ENCODE data around the gene SSU72.
"Not testable (repeated sequence)": the region's sequence is repeated elsewhere in the genome, so short reads cannot be mapped to it uniquely, and the experiment has no call there.

SSU72 gene

GRCh38 chr1:1596493-1597274 is 22.0 kb upstream of the SSU72 start:
- no peak overlapping the region for H3K9ac ChIP-seq (ENCODE audit: low read depth, low read length)
- H4K20me1 ChIP-seq (ENCODE audit: insufficient read depth, low read length) = no peaks in the 10 kb centered on the region
- no peak overlapping the region for H3K4me2 ChIP-seq (ENCODE audit: insufficient read depth, low read length)
- no peaks in the 10 kb centered on the region for H3K4me1 ChIP-seq (ENCODE audit: insufficient read depth, low read length)
- H3K9me3 ChIP-seq (ENCODE audit: insufficient read depth, low read length, severe bottlenecking) = no peaks in the 10 kb centered on the region
- no peak; the same call in 2 of the 3 replicates for ATAC-seq (ENCODE audit: insufficient read depth, low read depth)
- no peaks in the 10 kb centered on the region for H3K27me3 ChIP-seq (ENCODE audit: insufficient read depth, low read length, poor library complexity)
- no peak for DNase-seq
- no peak overlapping the region for H2AFZ ChIP-seq (ENCODE audit: low read depth, low read length)
- H3K79me2 ChIP-seq (ENCODE audit: insufficient read depth, low read length) = no peaks in the 10 kb centered on the region
- H3K27ac ChIP-seq (ENCODE audit: low read length) = no peak overlapping the region
- no peaks in the 10 kb centered on the region for H3K36me3 ChIP-seq (ENCODE audit: insufficient read depth, low read length)
- no peak overlapping the region for H3K4me3 ChIP-seq (ENCODE audit: low read depth in 1 of 2, low read length in 2 of 2)
- no peak for TF ChIP-seq EZH2 (IDR thresholded peaks at IDR 0.05; ENCODE audit: borderline replicate concordance, low read depth, low read length, severe bottlenecking)
- TF ChIP-seq, protein P1, sequence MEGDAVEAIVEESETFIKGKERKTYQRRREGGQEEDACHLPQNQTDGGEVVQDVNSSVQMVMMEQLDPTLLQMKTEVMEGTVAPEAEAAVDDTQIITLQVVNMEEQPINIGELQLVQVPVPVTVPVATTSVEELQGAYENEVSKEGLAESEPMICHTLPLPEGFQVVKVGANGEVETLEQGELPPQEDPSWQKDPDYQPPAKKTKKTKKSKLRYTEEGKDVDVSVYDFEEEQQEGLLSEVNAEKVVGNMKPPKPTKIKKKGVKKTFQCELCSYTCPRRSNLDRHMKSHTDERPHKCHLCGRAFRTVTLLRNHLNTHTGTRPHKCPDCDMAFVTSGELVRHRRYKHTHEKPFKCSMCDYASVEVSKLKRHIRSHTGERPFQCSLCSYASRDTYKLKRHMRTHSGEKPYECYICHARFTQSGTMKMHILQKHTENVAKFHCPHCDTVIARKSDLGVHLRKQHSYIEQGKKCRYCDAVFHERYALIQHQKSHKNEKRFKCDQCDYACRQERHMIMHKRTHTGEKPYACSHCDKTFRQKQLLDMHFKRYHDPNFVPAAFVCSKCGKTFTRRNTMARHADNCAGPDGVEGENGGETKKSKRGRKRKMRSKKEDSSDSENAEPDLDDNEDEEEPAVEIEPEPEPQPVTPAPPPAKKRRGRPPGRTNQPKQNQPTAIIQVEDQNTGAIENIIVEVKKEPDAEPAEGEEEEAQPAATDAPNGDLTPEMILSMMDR (IDR thresholded peaks at IDR 0.05; ENCODE audit: borderline replicate concordance, extremely low read depth, low read length, poor library complexity, severe bottlenecking) = no peak

DNA sequence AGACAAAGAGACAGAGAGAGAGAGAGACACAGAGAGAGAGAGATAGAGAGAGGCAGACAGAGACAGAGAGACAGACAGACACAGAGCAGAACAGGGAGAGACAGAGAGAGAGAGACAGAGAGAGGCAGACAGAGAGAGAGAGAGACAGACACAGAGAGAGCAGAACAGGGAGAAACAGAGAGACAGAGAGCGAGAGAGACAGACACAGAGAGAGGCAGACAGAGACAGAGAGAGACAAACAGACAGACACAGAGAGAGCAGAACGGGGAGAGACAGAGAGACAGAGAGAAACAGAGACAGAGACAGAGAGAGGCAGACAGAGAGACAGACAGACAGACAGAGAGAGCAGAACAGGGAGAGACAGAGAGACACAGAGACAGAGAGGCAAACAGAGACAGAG is 20.7 kb upstream of the SSU72 start:
- not testable (repeated sequence) for DNase-seq; H3K9me3 ChIP-seq (ENCODE audit: insufficient read depth, low read length, severe bottlenecking); H4K20me1 ChIP-seq (ENCODE audit: insufficient read depth, low read length); H3K4me1 ChIP-seq (ENCODE audit: insufficient read depth, low read length); H3K27ac ChIP-seq (ENCODE audit: low read length); H3K27me3 ChIP-seq (ENCODE audit: insufficient read depth, low read length, poor library complexity); H2AFZ ChIP-seq (ENCODE audit: low read depth, low read length); H3K9ac ChIP-seq (ENCODE audit: low read depth, low read length); H3K4me3 ChIP-seq (ENCODE audit: low read depth in 1 of 2, low read length in 2 of 2); H3K36me3 ChIP-seq (ENCODE audit: insufficient read depth, low read length); H3K4me2 ChIP-seq (ENCODE audit: insufficient read depth, low read length); ATAC-seq (ENCODE audit: insufficient read depth, low read depth); H3K79me2 ChIP-seq (ENCODE audit: insufficient read depth, low read length)

GRCh38 chr1:1594602-1595260 is 20.1 kb upstream of the SSU72 start:
- Histone ChIP-seq H3K27ac (ENCODE audit: low read length) (no peak overlapping the region), H3K36me3 (ENCODE audit: insufficient read depth, low read length) (no peaks in the 10 kb centered on the region), H3K4me3 (ENCODE audit: low read depth in 1 of 2, low read length in 2 of 2) (no peak overlapping the region), H3K27me3 (ENCODE audit: insufficient read depth, low read length, poor library complexity) (no peaks in the 10 kb centered on the region), H4K20me1 (ENCODE audit: insufficient read depth, low read length) (no peaks in the 10 kb centered on the region), H3K9ac (ENCODE audit: low read depth, low read length) (no peak overlapping the region), H2AFZ (ENCODE audit: low read depth, low read length) (no peak overlapping the region), H3K4me1 (ENCODE audit: insufficient read depth, low read length) (no peaks in the 10 kb centered on the region), H3K4me2 (ENCODE audit: insufficient read depth, low read length) (no peak overlapping the region), H3K79me2 (ENCODE audit: insufficient read depth, low read length) (no peaks in the 10 kb centered on the region), H3K9me3 (ENCODE audit: insufficient read depth, low read length, severe bottlenecking) (no peaks in the 10 kb centered on the region)
- ATAC-seq (ENCODE audit: insufficient read depth, low read depth) (peak; percentile 56; the same call in 2 of the 3 replicates), DNase-seq (no peak)
- no peak for TF ChIP-seq EZH2 (IDR thresholded peaks at IDR 0.05; ENCODE audit: borderline replicate concordance, low read depth, low read length, severe bottlenecking)
- TF ChIP-seq, protein P1 (IDR thresholded peaks at IDR 0.05; ENCODE audit: borderline replicate concordance, extremely low read depth, low read length, poor library complexity, severe bottlenecking) = no peak

- H2AFZ ChIP-seq (ENCODE audit: low read depth, low read length) = no peak overlapping the region
These were observed 19.4 kb upstream of the SSU72 start for GRCh38 chr1:1593834-1594601.

More at GRCh38 chr1:1593834-1594601, 19.4 kb upstream of the SSU72 start:
- TF ChIP-seq, protein P1 (IDR thresholded peaks at IDR 0.05; ENCODE audit: borderline replicate concordance, extremely low read depth, low read length, poor library complexity, severe bottlenecking) = no peak
- TF ChIP-seq EZH2 (IDR thresholded peaks at IDR 0.05; ENCODE audit: borderline replicate concordance, low read depth, low read length, severe bottlenecking) = no peak
- no peaks in the 10 kb centered on the region for H4K20me1 ChIP-seq (ENCODE audit: insufficient read depth, low read length)
- no peaks in the 10 kb centered on the region for H3K27me3 ChIP-seq (ENCODE audit: insufficient read depth, low read length, poor library complexity)
- H3K9ac ChIP-seq (ENCODE audit: low read depth, low read length) = no peak overlapping the region
- H3K36me3 ChIP-seq (ENCODE audit: insufficient read depth, low read length) = no peaks in the 10 kb centered on the region
- no peak overlapping the region for H3K27ac ChIP-seq (ENCODE audit: low read length)
- no peaks in the 10 kb centered on the region for H3K4me1 ChIP-seq (ENCODE audit: insufficient read depth, low read length)
- H3K4me2 ChIP-seq (ENCODE audit: insufficient read depth, low read length) = no peak overlapping the region
- ATAC-seq (ENCODE audit: insufficient read depth, low read depth) = no peak
- DNase-seq = no peak
- H3K4me3 ChIP-seq (ENCODE audit: low read depth in 1 of 2, low read length in 2 of 2) = no peak overlapping the region
- H3K9me3 ChIP-seq (ENCODE audit: insufficient read depth, low read length, severe bottlenecking) = no peaks in the 10 kb centered on the region
- no peaks in the 10 kb centered on the region for H3K79me2 ChIP-seq (ENCODE audit: insufficient read depth, low read length)
